AG09309 (cell line): ENCODE measurements around the gene APBB3.

Experiments used
- DNase-seq: peaks from one replicate; pipeline ENCODE4 v3.0.0-alpha.2; 2010; ENCODE audit warnings: low read depth
- H3K4me3 ChIP-seq: 2 replicates; pipeline ENCODE4 v1.5.1; 2011; ENCODE audit warnings: mild to moderate bottlenecking, low read depth, low read length, moderate library complexity; ENCODE audit not compliant: control insufficient read depth
- CTCF ChIP-seq: IDR thresholded peaks from 2 replicates; pipeline ENCODE4 v1.5.1; 2011; ENCODE audit warnings: mild to moderate bottlenecking, low read depth, low read length, inconsistent platforms; ENCODE audit not compliant: insufficient read depth, control insufficient read depth; ENCODE audit errors: missing control alignments

The APBB3 gene

GRCh38 chr5:140546851-140547507 lies 17.4 kb downstream of the APBB3 start:
- no peak for TF ChIP-seq CTCF
- no peak overlapping the region for H3K4me3 ChIP-seq
- no peak for DNase-seq

GRCh38 chr5:140545606-140546005 lies 18.8 kb downstream of the APBB3 start:
- TF ChIP-seq CTCF = no peak
- H3K4me3 ChIP-seq = no peak overlapping the region
- DNase-seq = no peak

- no peak for TF ChIP-seq CTCF
- H3K4me3 ChIP-seq = no peak overlapping the region
Measured at GRCh38 chr5:140544986-140545385, 19.4 kb downstream of the APBB3 start.

GRCh38 chr5:140542972-140543371 lies 21.4 kb downstream of the APBB3 start:
- DNase-seq = no peak
- no peak overlapping the region for H3K4me3 ChIP-seq
- no peak for TF ChIP-seq CTCF

More at GRCh38 chr5:140544986-140545385, 19.4 kb downstream of the APBB3 start:
- DNase-seq = no peak

- TF ChIP-seq CTCF = no peak
- no peak for DNase-seq
- H3K4me3 ChIP-seq = no peak overlapping the region
Measured at GRCh38 chr5:140540227-140540626, 24.2 kb downstream of the APBB3 start.

GRCh38 chr5:140524003-140524402 lies 40.4 kb downstream of the APBB3 start:
- no peak for TF ChIP-seq CTCF
- DNase-seq = no peak
- H3K4me3 ChIP-seq = no peak overlapping the region

- no peak for DNase-seq
- no peak overlapping the region for H3K4me3 ChIP-seq
- TF ChIP-seq CTCF = no peak
Measured at GRCh38 chr5:140513124-140513523, 51.3 kb downstream of the APBB3 start.
